SK-N-SH treated with all-trans-retinoic acid at 6 μM for 48 hours (cell line): ENCODE results near the gene L2HGDH.

Experiments
- ATAC-seq: fragments of 200-7000 bp; cut with Tn5 transposase; 3 replicates; pipeline ENCODE4 v1.9.1; 2020; ENCODE audit warnings: mild to moderate bottlenecking, moderate library complexity
- ARNTL ChIP-seq: fragments of 450-650 bp; formaldehyde crosslinking; IDR thresholded peaks from 2 replicates; pipeline ENCODE4 v1.5.0; 2020; ENCODE audit warnings: low read depth, mild to moderate bottlenecking, moderate library complexity, borderline replicate concordance
- BACH2 ChIP-seq: fragments of 250-450 bp; sonication (Bioruptor Pico); IDR thresholded peaks from 2 replicates; pipeline ENCODE4 v1.9.0; 2021; ENCODE audit warnings: mild to moderate bottlenecking, borderline replicate concordance
- ESRRG ChIP-seq: fragments of 250-450 bp; sonication (Bioruptor Pico); IDR thresholded peaks from 2 replicates; pipeline ENCODE4 v1.6.1; 2021; ENCODE audit warnings: mild to moderate bottlenecking
- ISL1 ChIP-seq: fragments of 250-450 bp; sonication (Bioruptor Pico); IDR thresholded peaks from 2 replicates; pipeline ENCODE4 v2.1.2; 2022; ENCODE audit warnings: mild to moderate bottlenecking, moderate library complexity
- OSR1 ChIP-seq: fragments of 250-450 bp; sonication (Bioruptor Pico); IDR thresholded peaks from 2 replicates; pipeline ENCODE4 v1.8.0; 2022; ENCODE audit warnings: moderate library complexity, mild to moderate bottlenecking, inconsistent platforms
- PPARA ChIP-seq: fragments of 250-450 bp; sonication (Bioruptor Pico); IDR thresholded peaks from 2 replicates; pipeline ENCODE4 v1.5.0; 2020; ENCODE audit warnings: mild to moderate bottlenecking, borderline replicate concordance
- RARB ChIP-seq: fragments of 250-450 bp; sonication (Bioruptor Pico); IDR thresholded peaks from 2 replicates; pipeline ENCODE4 v1.8.0; 2021; ENCODE audit warnings: mild to moderate bottlenecking, moderate library complexity
- SNAI2 ChIP-seq: fragments of 250-450 bp; sonication (Bioruptor Pico); IDR thresholded peaks from 2 replicates; pipeline ENCODE4 v1.5.0; 2020; ENCODE audit warnings: mild to moderate bottlenecking, moderate library complexity
- TCF4 ChIP-seq: fragments of 250-450 bp; sonication (Bioruptor Pico); IDR thresholded peaks from 2 replicates; pipeline ENCODE4 v1.8.0; 2021; ENCODE audit warnings: mild to moderate bottlenecking, moderate library complexity, borderline replicate concordance
- TOX ChIP-seq: fragments of 250-450 bp; sonication (Bioruptor Pico); IDR thresholded peaks from 2 replicates; pipeline ENCODE4 v1.8.0; 2021; ENCODE audit warnings: mild to moderate bottlenecking, moderate library complexity, borderline replicate concordance
- ZC3H10 ChIP-seq: fragments of 250-450 bp; sonication (Bioruptor Pico); IDR thresholded peaks from 2 replicates; pipeline ENCODE4 v1.5.1; 2021; ENCODE audit warnings: mild to moderate bottlenecking, moderate library complexity
- ZFP3 ChIP-seq: fragments of 250-450 bp; sonication (Bioruptor Pico); IDR thresholded peaks from 2 replicates; pipeline ENCODE4 v1.5.0; 2020; ENCODE audit warnings: mild to moderate bottlenecking, moderate library complexity
- ZFP30 ChIP-seq: fragments of 450-650 bp; formaldehyde crosslinking; IDR thresholded peaks from 2 replicates; pipeline ENCODE4 v1.5.0; 2022; ENCODE audit warnings: mild to moderate bottlenecking, moderate library complexity
- ZNF565 ChIP-seq: fragments of 450-650 bp; formaldehyde crosslinking; conservative IDR thresholded peaks from 2 replicates; pipeline ENCODE4 v1.5.0; 2020; ENCODE audit warnings: low read depth, mild to moderate bottlenecking, moderate library complexity
- ZNF70 ChIP-seq: fragments of 450-650 bp; formaldehyde crosslinking; IDR thresholded peaks from 2 replicates; pipeline ENCODE4 v1.5.0; 2020; ENCODE audit warnings: mild to moderate bottlenecking, moderate library complexity
- ZNF8 ChIP-seq: fragments of 450-650 bp; formaldehyde crosslinking; IDR thresholded peaks from 2 replicates; pipeline ENCODE4 v1.5.0; 2020; ENCODE audit warnings: mild to moderate bottlenecking, moderate library complexity
- TF ChIP-seq, protein P1 (sequence below): fragments of 250-450 bp; sonication (Bioruptor Pico); IDR thresholded peaks from 2 replicates; pipeline ENCODE4 v1.5.0; 2020; ENCODE audit warnings: mild to moderate bottlenecking, moderate library complexity
- TF ChIP-seq, protein P2 (sequence below): fragments of 250-450 bp; sonication (Bioruptor Pico); IDR thresholded peaks from 2 replicates; pipeline ENCODE4 v1.8.0; 2021; ENCODE audit warnings: low read depth, mild to moderate bottlenecking, moderate library complexity, borderline replicate concordance
- TF ChIP-seq, protein P3 (sequence below): fragments of 250-450 bp; sonication (Bioruptor Pico); IDR thresholded peaks from 2 replicates; pipeline ENCODE4 v1.5.1; 2021; ENCODE audit warnings: mild to moderate bottlenecking, moderate library complexity
- TF ChIP-seq, protein P4 (sequence below): fragments of 250-450 bp; sonication (Bioruptor Pico); IDR thresholded peaks from 2 replicates; pipeline ENCODE4 v1.5.1; 2020; ENCODE audit warnings: low read depth, mild to moderate bottlenecking, moderate library complexity

L2HGDH gene

DNA sequence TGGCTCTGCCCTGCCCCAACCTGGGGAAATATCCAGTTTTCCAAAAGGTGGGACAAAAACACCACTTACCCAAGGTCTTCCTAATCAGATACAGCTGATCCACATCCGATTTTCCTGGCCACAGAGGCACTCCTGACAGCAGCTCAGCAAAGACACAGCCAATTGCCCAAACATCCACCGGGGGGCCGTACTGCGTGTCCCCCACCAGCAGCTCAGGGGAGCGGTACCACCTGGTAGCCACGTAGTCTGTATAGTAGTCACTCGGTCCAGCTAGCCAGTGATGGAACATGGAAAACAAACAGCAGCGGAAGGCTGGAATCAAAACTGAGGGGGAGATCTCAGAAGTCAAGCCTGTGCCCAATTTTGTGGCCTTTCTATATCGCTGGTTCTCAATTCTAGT is 28.9 kb upstream of the L2HGDH start (continued):
- TF ChIP-seq, protein P1, sequence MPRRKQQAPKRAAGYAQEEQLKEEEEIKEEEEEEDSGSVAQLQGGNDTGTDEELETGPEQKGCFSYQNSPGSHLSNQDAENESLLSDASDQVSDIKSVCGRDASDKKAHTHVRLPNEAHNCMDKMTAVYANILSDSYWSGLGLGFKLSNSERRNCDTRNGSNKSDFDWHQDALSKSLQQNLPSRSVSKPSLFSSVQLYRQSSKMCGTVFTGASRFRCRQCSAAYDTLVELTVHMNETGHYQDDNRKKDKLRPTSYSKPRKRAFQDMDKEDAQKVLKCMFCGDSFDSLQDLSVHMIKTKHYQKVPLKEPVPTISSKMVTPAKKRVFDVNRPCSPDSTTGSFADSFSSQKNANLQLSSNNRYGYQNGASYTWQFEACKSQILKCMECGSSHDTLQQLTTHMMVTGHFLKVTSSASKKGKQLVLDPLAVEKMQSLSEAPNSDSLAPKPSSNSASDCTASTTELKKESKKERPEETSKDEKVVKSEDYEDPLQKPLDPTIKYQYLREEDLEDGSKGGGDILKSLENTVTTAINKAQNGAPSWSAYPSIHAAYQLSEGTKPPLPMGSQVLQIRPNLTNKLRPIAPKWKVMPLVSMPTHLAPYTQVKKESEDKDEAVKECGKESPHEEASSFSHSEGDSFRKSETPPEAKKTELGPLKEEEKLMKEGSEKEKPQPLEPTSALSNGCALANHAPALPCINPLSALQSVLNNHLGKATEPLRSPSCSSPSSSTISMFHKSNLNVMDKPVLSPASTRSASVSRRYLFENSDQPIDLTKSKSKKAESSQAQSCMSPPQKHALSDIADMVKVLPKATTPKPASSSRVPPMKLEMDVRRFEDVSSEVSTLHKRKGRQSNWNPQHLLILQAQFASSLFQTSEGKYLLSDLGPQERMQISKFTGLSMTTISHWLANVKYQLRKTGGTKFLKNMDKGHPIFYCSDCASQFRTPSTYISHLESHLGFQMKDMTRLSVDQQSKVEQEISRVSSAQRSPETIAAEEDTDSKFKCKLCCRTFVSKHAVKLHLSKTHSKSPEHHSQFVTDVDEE (CRISPR knock-in tag): no peak
- no peak for TF ChIP-seq TCF4
- TF ChIP-seq TOX (CRISPR knock-in tag): no peak
- TF ChIP-seq ZFP3 (CRISPR knock-in tag): no peak
- TF ChIP-seq ARNTL (CRISPR knock-in tag): no peak
- no peak for TF ChIP-seq PPARA (CRISPR knock-in tag)
- TF ChIP-seq, protein P2, sequence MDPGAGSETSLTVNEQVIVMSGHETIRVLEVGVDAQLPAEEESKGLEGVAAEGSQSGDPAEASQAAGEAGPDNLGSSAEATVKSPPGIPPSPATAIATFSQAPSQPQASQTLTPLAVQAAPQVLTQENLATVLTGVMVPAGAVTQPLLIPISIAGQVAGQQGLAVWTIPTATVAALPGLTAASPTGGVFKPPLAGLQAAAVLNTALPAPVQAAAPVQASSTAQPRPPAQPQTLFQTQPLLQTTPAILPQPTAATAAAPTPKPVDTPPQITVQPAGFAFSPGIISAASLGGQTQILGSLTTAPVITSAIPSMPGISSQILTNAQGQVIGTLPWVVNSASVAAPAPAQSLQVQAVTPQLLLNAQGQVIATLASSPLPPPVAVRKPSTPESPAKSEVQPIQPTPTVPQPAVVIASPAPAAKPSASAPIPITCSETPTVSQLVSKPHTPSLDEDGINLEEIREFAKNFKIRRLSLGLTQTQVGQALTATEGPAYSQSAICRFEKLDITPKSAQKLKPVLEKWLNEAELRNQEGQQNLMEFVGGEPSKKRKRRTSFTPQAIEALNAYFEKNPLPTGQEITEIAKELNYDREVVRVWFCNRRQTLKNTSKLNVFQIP: no peak
- TF ChIP-seq SNAI2 (CRISPR knock-in tag): no peak
- TF ChIP-seq RARB: no peak
- no peak for TF ChIP-seq ZC3H10

DNA sequence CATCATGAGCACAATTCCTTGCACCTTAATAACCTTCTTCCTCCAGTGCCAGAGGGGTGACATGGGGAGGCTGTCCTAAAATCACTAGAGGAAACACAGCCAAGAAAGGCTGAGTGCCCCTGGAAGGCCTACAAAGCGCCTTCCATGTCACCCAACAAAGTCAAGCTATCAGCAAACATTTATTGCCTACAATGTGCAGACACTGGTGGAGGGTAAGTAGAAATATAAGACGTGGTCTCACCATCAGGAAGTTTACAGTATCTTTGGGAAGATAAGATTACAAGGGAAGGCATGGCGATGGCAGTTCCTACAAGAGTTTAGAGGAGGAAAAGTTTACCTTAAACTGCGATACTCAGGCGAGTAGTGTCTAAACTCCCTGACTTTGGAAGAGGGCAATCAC is 28.0 kb upstream of the L2HGDH start:
- TF ChIP-seq ARNTL (CRISPR knock-in tag) (no peak), OSR1 (CRISPR knock-in tag) (no peak), ZFP30 (CRISPR knock-in tag) (no peak), ESRRG (CRISPR knock-in tag) (no peak), BACH2 (CRISPR knock-in tag) (no peak)
- TF ChIP-seq, protein P3, sequence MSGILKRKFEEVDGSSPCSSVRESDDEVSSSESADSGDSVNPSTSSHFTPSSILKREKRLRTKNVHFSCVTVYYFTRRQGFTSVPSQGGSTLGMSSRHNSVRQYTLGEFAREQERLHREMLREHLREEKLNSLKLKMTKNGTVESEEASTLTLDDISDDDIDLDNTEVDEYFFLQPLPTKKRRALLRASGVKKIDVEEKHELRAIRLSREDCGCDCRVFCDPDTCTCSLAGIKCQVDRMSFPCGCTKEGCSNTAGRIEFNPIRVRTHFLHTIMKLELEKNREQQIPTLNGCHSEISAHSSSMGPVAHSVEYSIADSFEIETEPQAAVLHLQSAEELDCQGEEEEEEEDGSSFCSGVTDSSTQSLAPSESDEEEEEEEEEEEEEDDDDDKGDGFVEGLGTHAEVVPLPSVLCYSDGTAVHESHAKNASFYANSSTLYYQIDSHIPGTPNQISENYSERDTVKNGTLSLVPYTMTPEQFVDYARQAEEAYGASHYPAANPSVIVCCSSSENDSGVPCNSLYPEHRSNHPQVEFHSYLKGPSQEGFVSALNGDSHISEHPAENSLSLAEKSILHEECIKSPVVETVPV: no peak
- TF ChIP-seq, all 23 proteins: peak for 0

DNA sequence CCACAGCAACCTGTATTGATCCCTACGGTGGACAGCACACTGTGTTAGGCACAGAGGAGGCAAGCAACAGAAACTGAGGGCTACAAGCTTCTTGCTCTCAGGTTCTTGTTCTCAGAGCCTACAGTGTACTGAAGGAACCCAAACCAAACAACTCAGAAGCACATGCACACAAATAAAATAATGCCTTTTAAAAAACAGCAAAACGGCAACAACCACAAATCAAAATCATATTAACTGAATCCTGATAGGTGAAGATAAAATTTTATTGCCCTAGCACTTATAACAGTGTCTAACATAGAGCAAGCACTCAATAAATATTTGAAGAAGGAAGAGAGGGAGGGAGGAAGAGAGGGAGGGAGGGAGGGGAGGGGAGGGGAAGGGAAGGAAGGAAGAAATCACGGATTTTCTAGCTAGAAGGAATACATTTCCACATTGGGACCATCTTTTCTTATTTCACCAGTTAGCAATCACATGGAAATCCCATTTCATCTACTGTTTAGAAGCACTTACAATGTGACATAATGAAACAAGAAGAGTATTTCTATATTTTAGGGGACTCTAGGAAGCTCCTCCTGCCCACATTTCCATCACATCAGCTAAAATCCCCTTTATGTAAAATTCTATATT is 27.3 kb upstream of the L2HGDH start:
- no peak for TF ChIP-seq TOX (CRISPR knock-in tag)
- no peak for TF ChIP-seq ISL1
- no peak for TF ChIP-seq ZNF565 (CRISPR knock-in tag)
- no peak for TF ChIP-seq PPARA (CRISPR knock-in tag)
- TF ChIP-seq BACH2 (CRISPR knock-in tag): no peak
- TF ChIP-seq ESRRG (CRISPR knock-in tag): no peak
- no peak for TF ChIP-seq RARB
- TF ChIP-seq, protein P1 (CRISPR knock-in tag): no peak
- no peak for TF ChIP-seq ZNF70 (CRISPR knock-in tag)
- TF ChIP-seq OSR1 (CRISPR knock-in tag): no peak
- TF ChIP-seq SNAI2 (CRISPR knock-in tag): no peak
- TF ChIP-seq, protein P4, sequence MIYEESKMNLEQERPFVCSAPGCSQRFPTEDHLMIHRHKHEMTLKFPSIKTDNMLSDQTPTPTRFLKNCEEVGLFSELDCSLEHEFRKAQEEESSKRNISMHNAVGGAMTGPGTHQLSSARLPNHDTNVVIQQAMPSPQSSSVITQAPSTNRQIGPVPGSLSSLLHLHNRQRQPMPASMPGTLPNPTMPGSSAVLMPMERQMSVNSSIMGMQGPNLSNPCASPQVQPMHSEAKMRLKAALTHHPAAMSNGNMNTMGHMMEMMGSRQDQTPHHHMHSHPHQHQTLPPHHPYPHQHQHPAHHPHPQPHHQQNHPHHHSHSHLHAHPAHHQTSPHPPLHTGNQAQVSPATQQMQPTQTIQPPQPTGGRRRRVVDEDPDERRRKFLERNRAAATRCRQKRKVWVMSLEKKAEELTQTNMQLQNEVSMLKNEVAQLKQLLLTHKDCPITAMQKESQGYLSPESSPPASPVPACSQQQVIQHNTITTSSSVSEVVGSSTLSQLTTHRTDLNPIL (CRISPR knock-in tag): no peak
- TF ChIP-seq ARNTL (CRISPR knock-in tag): no peak
- TF ChIP-seq, protein P3: no peak
- TF ChIP-seq ZFP30 (CRISPR knock-in tag): no peak
- TF ChIP-seq ZFP3 (CRISPR knock-in tag): no peak
- no peak for TF ChIP-seq ZNF8 (CRISPR knock-in tag)
- TF ChIP-seq, protein P2: no peak
- no peak for ATAC-seq

More for the DNA sequence above, 28.0 kb upstream of the L2HGDH start:
- ATAC-seq: no peak
